ENCODE data around the gene NDUFA1. TPM values are rescaled to one million over a fixed set of nuclear protein-coding genes. Genes with fewer than 3 reads are reported as not detected.

Gene NDUFA1
- polyA plus RNA-seq, 1 donor (not counting 4 experiments of a cell fraction or from before 2014, with no cell fraction given), result 282 TPM

DNA sequence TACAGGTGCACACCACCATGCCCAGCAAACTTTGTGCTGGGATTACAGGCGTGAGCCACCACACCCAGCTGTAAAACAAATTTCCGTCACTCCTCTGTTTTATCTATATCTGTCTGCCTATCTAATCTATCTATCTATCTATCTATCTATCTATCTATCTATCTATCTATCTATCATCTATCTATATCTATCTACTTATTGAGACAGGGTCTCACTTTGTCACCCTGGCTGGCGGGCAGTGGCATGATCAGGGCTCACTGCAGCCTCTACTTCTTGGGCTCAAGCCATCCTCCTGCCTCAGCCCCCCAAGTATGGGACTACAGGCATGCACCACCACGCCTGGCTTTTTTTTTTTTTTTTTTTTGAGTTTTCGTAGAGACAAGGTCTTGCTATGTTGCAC lies 44.7 kb downstream of the NDUFA1 start:
- Histone ChIP-seq H3K9me3 (ENCODE audit: control insufficient read depth, low read depth, low read length) (no peaks in the 10 kb centered on the region), H3K9ac (ENCODE audit: control insufficient read depth, extremely low read depth, insufficient read depth, low read length) (no peak overlapping the region), H3K27ac (ENCODE audit: control insufficient read depth, insufficient read depth, low read length) (no peak overlapping the region), H2AFZ (ENCODE audit: control insufficient read depth, low read length) (no peak overlapping the region), H4K20me1 (ENCODE audit: control insufficient read depth, extremely low read depth, insufficient read depth, low read length) (no peaks in the 10 kb centered on the region), H3K36me3 (ENCODE audit: control insufficient read depth in 2 of 2, extremely low read depth in 1 of 2, insufficient read depth in 2 of 2, low read length in 2 of 2) (no peaks in the 10 kb centered on the region), H3K4me2 (ENCODE audit: control insufficient read depth, extremely low read depth, insufficient read depth, low read depth, low read length) (no peak overlapping the region), H3K4me1 (ENCODE audit: control insufficient read depth, extremely low read depth, insufficient read depth, low read length) (no peaks in the 10 kb centered on the region), H3K79me2 (ENCODE audit: control insufficient read depth, insufficient read depth, low read length) (no peaks in the 10 kb centered on the region), H3K4me3 (ENCODE audit: control insufficient read depth in 2 of 3, extremely low read depth in 1 of 3, insufficient read depth in 2 of 3, low read depth in 1 of 3, low read length in 3 of 3) (no peak overlapping the region), H3K27me3 (ENCODE audit: control insufficient read depth, extremely low read depth, insufficient read depth, low read length) (no peaks in the 10 kb centered on the region), H3K9me1 (ENCODE audit: control insufficient read depth, extremely low read depth, insufficient read depth, low read length) (no peaks in the 10 kb centered on the region)
- dilution Hi-C loops (cut with MboI; ENCODE audit: extremely low pct_ligation_motif_present, low sequenced_read_pairs), result no loop called here
- FAIRE-seq, result no peak
- DNase-seq (ENCODE audit: low read depth, low spot score), result no peak
- no peak for TF ChIP-seq EZH2 (IDR thresholded peaks at IDR 0.05; ENCODE audit: low read length)
- TF ChIP-seq, protein P1, sequence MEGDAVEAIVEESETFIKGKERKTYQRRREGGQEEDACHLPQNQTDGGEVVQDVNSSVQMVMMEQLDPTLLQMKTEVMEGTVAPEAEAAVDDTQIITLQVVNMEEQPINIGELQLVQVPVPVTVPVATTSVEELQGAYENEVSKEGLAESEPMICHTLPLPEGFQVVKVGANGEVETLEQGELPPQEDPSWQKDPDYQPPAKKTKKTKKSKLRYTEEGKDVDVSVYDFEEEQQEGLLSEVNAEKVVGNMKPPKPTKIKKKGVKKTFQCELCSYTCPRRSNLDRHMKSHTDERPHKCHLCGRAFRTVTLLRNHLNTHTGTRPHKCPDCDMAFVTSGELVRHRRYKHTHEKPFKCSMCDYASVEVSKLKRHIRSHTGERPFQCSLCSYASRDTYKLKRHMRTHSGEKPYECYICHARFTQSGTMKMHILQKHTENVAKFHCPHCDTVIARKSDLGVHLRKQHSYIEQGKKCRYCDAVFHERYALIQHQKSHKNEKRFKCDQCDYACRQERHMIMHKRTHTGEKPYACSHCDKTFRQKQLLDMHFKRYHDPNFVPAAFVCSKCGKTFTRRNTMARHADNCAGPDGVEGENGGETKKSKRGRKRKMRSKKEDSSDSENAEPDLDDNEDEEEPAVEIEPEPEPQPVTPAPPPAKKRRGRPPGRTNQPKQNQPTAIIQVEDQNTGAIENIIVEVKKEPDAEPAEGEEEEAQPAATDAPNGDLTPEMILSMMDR (optimal IDR thresholded peaks at IDR 0.05 in 1 of 3, IDR thresholded peaks at IDR 0.05 in 1 of 3, conservative IDR thresholded peaks at IDR 0.05 in 1 of 3; ENCODE audit: extremely low read depth in 1 of 3, insufficient read depth in 2 of 3, low read length in 3 of 3), result no peak

DNA sequence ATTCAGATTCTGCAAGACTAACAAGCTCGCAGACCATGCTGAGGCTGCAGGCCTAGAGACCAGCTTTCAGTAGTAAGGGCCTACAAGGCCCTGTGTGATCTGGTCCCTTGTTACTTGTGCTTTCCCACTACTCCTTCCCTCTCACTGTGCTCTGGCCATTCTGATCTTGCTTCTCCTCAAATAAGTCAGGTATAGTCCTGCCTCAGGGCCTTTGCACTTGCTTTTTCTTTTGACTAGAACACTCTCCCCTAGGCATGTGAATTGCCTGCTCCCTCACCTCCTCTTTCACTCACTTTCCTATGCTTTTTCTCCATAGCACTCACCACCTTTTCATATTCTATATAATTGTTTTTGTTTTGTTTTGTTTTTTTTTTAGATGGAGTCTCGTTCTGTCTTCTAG lies 46.2 kb downstream of the NDUFA1 start:
- FAIRE-seq (no peak), DNase-seq (ENCODE audit: low read depth, low spot score) (no peak)
- no peaks in the 10 kb centered on the region for H3K79me2 ChIP-seq (ENCODE audit: control insufficient read depth, insufficient read depth, low read length)
- H3K4me3 ChIP-seq (ENCODE audit: control insufficient read depth in 2 of 3, extremely low read depth in 1 of 3, insufficient read depth in 2 of 3, low read depth in 1 of 3, low read length in 3 of 3), result no peak overlapping the region
- no peaks in the 10 kb centered on the region for H3K9me1 ChIP-seq (ENCODE audit: control insufficient read depth, extremely low read depth, insufficient read depth, low read length)
- H3K4me1 ChIP-seq (ENCODE audit: control insufficient read depth, extremely low read depth, insufficient read depth, low read length), result no peaks in the 10 kb centered on the region
- no peaks in the 10 kb centered on the region for H3K36me3 ChIP-seq (ENCODE audit: control insufficient read depth in 2 of 2, extremely low read depth in 1 of 2, insufficient read depth in 2 of 2, low read length in 2 of 2)
- no peaks in the 10 kb centered on the region for H3K9me3 ChIP-seq (ENCODE audit: control insufficient read depth, low read depth, low read length)
- no peak overlapping the region for H2AFZ ChIP-seq (ENCODE audit: control insufficient read depth, low read length)
- H4K20me1 ChIP-seq (ENCODE audit: control insufficient read depth, extremely low read depth, insufficient read depth, low read length), result no peaks in the 10 kb centered on the region
- no peaks in the 10 kb centered on the region for H3K27me3 ChIP-seq (ENCODE audit: control insufficient read depth, extremely low read depth, insufficient read depth, low read length)
- H3K4me2 ChIP-seq (ENCODE audit: control insufficient read depth, extremely low read depth, insufficient read depth, low read depth, low read length), result no peak overlapping the region
- dilution Hi-C loops (cut with MboI; ENCODE audit: extremely low pct_ligation_motif_present, low sequenced_read_pairs), result no loop called here
- no peak for TF ChIP-seq EZH2 (IDR thresholded peaks at IDR 0.05; ENCODE audit: low read length)
- TF ChIP-seq, protein P1 (optimal IDR thresholded peaks at IDR 0.05 in 1 of 3, IDR thresholded peaks at IDR 0.05 in 1 of 3, conservative IDR thresholded peaks at IDR 0.05 in 1 of 3; ENCODE audit: extremely low read depth in 1 of 3, insufficient read depth in 2 of 3, low read length in 3 of 3), result no peak
- H3K9ac ChIP-seq (ENCODE audit: control insufficient read depth, extremely low read depth, insufficient read depth, low read length), result no peak overlapping the region
- H3K27ac ChIP-seq (ENCODE audit: control insufficient read depth, insufficient read depth, low read length), result no peak overlapping the region
